Measurements from ENCODE around the gene GAS7.
A peak's percentile ranks its signal among the peaks of the same experiment; 100 is the strongest.
"Not testable (repeated sequence)": the region's sequence is repeated elsewhere in the genome, so short reads cannot be mapped to it uniquely, and the experiment has no call there.

GAS7 gene

GRCh38 chr17:9938764-9939163 lies 259.6 kb downstream of the GAS7 start:
- no peak for DNase-seq (ENCODE audit: low spot score)

- DNase-seq (ENCODE audit: low spot score): no peak
Observed at GRCh38 chr17:9937901-9938300, 260.5 kb downstream of the GAS7 start.

GRCh38 chr17:9937241-9937761 lies 261.1 kb downstream of the GAS7 start:
- DNase-seq (ENCODE audit: low spot score): no peak

GRCh38 chr17:9936095-9936494 lies 262.3 kb downstream of the GAS7 start:
- no peak for DNase-seq (ENCODE audit: low spot score)

GRCh38 chr17:9935408-9935807 lies 263.0 kb downstream of the GAS7 start:
- DNase-seq (ENCODE audit: low spot score): no peak

- no peak for DNase-seq (ENCODE audit: low spot score)
Observed at GRCh38 chr17:9934331-9934730, 264.1 kb downstream of the GAS7 start.

GRCh38 chr17:9932491-9932890 lies 265.9 kb downstream of the GAS7 start:
- DNase-seq (ENCODE audit: low spot score): no peak

GRCh38 chr17:9931144-9931741 lies 267.2 kb downstream of the GAS7 start:
- DNase-seq (ENCODE audit: low spot score): no peak

GRCh38 chr17:9929871-9930270 lies 268.5 kb downstream of the GAS7 start:
- DNase-seq (ENCODE audit: low spot score): no peak

GRCh38 chr17:9928601-9929333 lies 269.6 kb downstream of the GAS7 start:
- no peak for DNase-seq (ENCODE audit: low spot score)

GRCh38 chr17:9926150-9926804 lies 272.1 kb downstream of the GAS7 start:
- no peak for DNase-seq (ENCODE audit: low spot score)

GRCh38 chr17:9925457-9925856 lies 272.9 kb downstream of the GAS7 start:
- no peak for DNase-seq (ENCODE audit: low spot score)

- peak; percentile 52 for DNase-seq (ENCODE audit: low spot score)
Observed at GRCh38 chr17:9924735-9925191, 273.6 kb downstream of the GAS7 start.

- no peak for DNase-seq (ENCODE audit: low spot score)
Observed at GRCh38 chr17:9922012-9922848, 276.2 kb downstream of the GAS7 start.

GRCh38 chr17:9921216-9921615 lies 277.2 kb downstream of the GAS7 start:
- not testable (repeated sequence) for DNase-seq (ENCODE audit: low spot score)

- no peak for DNase-seq (ENCODE audit: low spot score)
Observed at GRCh38 chr17:9918804-9919352, 279.5 kb downstream of the GAS7 start.

GRCh38 chr17:9918352-9918751 lies 280.1 kb downstream of the GAS7 start:
- DNase-seq (ENCODE audit: low spot score): no peak

- no peak for DNase-seq (ENCODE audit: low spot score)
Observed at GRCh38 chr17:9917801-9918200, 280.6 kb downstream of the GAS7 start.

- DNase-seq (ENCODE audit: low spot score): no peak
Observed at GRCh38 chr17:9917131-9917530, 281.3 kb downstream of the GAS7 start.

GRCh38 chr17:9916108-9916507 lies 282.3 kb downstream of the GAS7 start:
- DNase-seq (ENCODE audit: low spot score): no peak

- no peak for DNase-seq (ENCODE audit: low spot score)
Observed at GRCh38 chr17:9913476-9913875, 284.9 kb downstream of the GAS7 start.
